Suprapubic skin (tissue), 4 donors: ENCODE data around the gene AMBRA1.

Experiments used
- EP300 ChIP-seq: sonication (generic); formaldehyde crosslinking; IDR thresholded peaks from one replicate; pipeline ENCODE4 v1.6.1; 2017; ENCODE audit warnings: antibody characterized with exemption
- POLR2A ChIP-seq, 2 donors: fragments of 450-650 bp; IDR thresholded peaks; one replicate each; pipeline ENCODE4 v1.6.1; 2017; ENCODE audit warnings: antibody characterized with exemption in 2 of 2, mild to moderate bottlenecking in 2 of 2, moderate library complexity in 2 of 2
- POLR2AphosphoS5 ChIP-seq, 3 donors: sonication (generic); formaldehyde crosslinking; IDR thresholded peaks; one replicate each; pipeline ENCODE4 v1.6.1; 2017; ENCODE audit warnings: antibody characterized with exemption in 3 of 3
- TF ChIP-seq, protein P1 (sequence below), 2 donors: fragments of 200-600 bp in 1 of 2; fragments of 450-650 bp in 1 of 2; sonication (generic) in 1 of 2; IDR thresholded peaks; one replicate each; pipeline ENCODE4 v1.5.1; 2016 to 2019; ENCODE audit warnings: antibody characterized with exemption in 2 of 2, mild to moderate bottlenecking in 1 of 2, moderate library complexity in 1 of 2

DNA sequence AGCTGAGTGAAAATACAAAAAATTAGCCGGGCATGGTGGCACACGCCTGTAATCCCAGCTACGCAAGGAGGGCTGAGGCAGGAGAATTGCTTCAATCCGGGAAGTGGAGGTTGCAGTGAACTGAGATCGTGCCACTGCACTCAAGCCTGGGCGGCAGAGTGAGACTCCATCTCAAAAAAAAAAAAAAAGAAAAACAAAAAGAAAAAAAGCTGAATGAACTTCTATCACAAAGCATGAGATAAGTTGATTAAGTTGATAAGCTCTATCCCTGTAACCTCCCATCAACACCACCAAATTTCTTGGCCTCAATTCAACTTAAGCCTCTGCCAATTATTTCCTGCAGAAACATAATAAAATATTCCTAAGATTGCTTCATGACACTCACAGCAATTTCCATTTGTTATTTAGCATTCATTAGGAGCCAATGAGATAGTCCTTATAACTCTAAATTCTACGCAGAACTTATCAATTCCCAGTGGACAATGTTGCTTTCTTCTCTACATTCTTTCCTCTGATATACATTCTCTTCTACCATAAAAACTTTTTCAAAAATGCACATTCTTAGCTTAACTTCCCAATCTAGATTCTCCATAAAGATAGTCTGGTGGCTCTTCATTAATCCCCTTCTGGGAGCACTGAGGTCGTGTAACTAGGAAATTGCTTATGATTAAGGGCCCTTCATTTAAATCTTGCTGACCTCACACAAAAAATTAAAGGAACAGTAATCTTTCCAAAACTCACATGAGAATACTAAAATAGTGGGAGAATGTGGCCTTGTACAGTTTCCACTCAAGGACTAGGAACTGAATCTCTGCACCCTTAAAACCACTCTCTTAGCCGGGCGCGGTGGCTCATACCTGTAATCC, 2.9 kb downstream of the AMBRA1 start:
- TF ChIP-seq POLR2A (IDR thresholded peaks at IDR 0.05) (no peak), EP300 (no peak), POLR2AphosphoS5 (IDR thresholded peaks at IDR 0.05) (no peak)
- TF ChIP-seq, protein P1, sequence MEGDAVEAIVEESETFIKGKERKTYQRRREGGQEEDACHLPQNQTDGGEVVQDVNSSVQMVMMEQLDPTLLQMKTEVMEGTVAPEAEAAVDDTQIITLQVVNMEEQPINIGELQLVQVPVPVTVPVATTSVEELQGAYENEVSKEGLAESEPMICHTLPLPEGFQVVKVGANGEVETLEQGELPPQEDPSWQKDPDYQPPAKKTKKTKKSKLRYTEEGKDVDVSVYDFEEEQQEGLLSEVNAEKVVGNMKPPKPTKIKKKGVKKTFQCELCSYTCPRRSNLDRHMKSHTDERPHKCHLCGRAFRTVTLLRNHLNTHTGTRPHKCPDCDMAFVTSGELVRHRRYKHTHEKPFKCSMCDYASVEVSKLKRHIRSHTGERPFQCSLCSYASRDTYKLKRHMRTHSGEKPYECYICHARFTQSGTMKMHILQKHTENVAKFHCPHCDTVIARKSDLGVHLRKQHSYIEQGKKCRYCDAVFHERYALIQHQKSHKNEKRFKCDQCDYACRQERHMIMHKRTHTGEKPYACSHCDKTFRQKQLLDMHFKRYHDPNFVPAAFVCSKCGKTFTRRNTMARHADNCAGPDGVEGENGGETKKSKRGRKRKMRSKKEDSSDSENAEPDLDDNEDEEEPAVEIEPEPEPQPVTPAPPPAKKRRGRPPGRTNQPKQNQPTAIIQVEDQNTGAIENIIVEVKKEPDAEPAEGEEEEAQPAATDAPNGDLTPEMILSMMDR (IDR thresholded peaks at IDR 0.05), result no peak
